Natural killer cell (primary cell): Measurements from ENCODE around the gene NOA1. TPM values are rescaled to one million over a fixed set of nuclear protein-coding genes. Genes with fewer than 3 reads are reported as not detected.
A peak's percentile ranks its signal among the peaks of the same experiment; 100 is the strongest.

Experiments used
- ATAC-seq, 3 donors: fragments of 150-1000 bp in 2 of 3; fragments of 200-7000 bp in 1 of 3; cut with Tn5 transposase; 1 replicate in 1 of 3; 2 replicates in 2 of 3; pipeline ENCODE4 v1.10.0; 2021; ENCODE audit warnings: mild to moderate bottlenecking in 2 of 3, moderate library complexity in 2 of 3
- DNase-seq, 2 donors: peaks; one replicate each; pipeline versions ENCODE4 v3.0.0 to v3.0.0-alpha.2; 2013 to 2021; ENCODE audit warnings: mixed read lengths in 1 of 2
- H3K27ac ChIP-seq: one replicate; pipeline ENCODE4 v1.5.1; 2013; ENCODE audit warnings: mild to moderate bottlenecking, low read length
- H3K27me3 ChIP-seq: one replicate; pipeline ENCODE4 v1.6.1; 2013; ENCODE audit warnings: low read length; ENCODE audit not compliant: control insufficient read depth, insufficient read depth
- H3K36me3 ChIP-seq: one replicate; pipeline ENCODE4 v1.6.1; 2013; ENCODE audit warnings: low read length; ENCODE audit not compliant: control insufficient read depth, insufficient read depth
- H3K4me1 ChIP-seq: one replicate; pipeline ENCODE4 v1.6.1; 2013; ENCODE audit warnings: low read length; ENCODE audit not compliant: control insufficient read depth, insufficient read depth
- H3K4me3 ChIP-seq: one replicate; pipeline ENCODE4 v1.5.1; 2013; ENCODE audit warnings: low read length
- H3K9me3 ChIP-seq: one replicate; pipeline ENCODE4 v1.6.1; 2013; ENCODE audit warnings: low read length; ENCODE audit not compliant: control insufficient read depth, insufficient read depth
- H3K27ac Mint-ChIP-seq, 2 donors: one replicate each; pipeline ENCODE4 v1.8.0; 2022; ENCODE audit warnings: mild to moderate bottlenecking in 2 of 2, mixed read lengths in 2 of 2, moderate library complexity in 1 of 2
- H3K27me3 Mint-ChIP-seq, 2 donors: one replicate each; pipeline ENCODE4 v1.8.0; 2022; ENCODE audit warnings: low read depth in 2 of 2, mixed read lengths in 2 of 2
- H3K36me3 Mint-ChIP-seq: one replicate; pipeline ENCODE4 v1.8.0; 2022; ENCODE audit warnings: mixed read lengths
- H3K4me1 Mint-ChIP-seq, 2 donors: one replicate each; pipeline ENCODE4 v1.8.0; 2022; ENCODE audit warnings: mixed read lengths in 2 of 2
- H3K4me3 Mint-ChIP-seq: one replicate; pipeline ENCODE4 v1.8.0; 2022; ENCODE audit warnings: mild to moderate bottlenecking, moderate library complexity, mixed read lengths
- H3K9me3 Mint-ChIP-seq, 2 donors: one replicate each; pipeline ENCODE4 v1.8.0; 2022; ENCODE audit warnings: mixed read lengths in 2 of 2
- CTCF ChIP-seq: fragments of 200-600 bp; IDR thresholded peaks from one replicate; pipeline ENCODE4 v1.8.0; 2022; ENCODE audit warnings: antibody characterized with exemption
- WGBS: methylation state at CpG from one replicate; pipeline ENCODE4 v1.1.7; 2013; ENCODE audit warnings: missing lambda C conversion rate; ENCODE audit not compliant: insufficient coverage; 5-methylcytosine and 5-hydroxymethylcytosine counted together
- intact Hi-C: fragments of 100-400 bp; cut with micrococcal nuclease; formaldehyde crosslinking; loops from one replicate; pipeline ENCODE4 v1.14.2; 2022
- total RNA-seq, 4 donors: library from RNA; stranded (reverse); fragments of 120-200 nt in 1 of 4; gene quantifications; one replicate each; pipeline versions ENCODE4 v1.2.3 to v1.2.4, GENCODE V29; 2013 to 2022

The NOA1 gene
- 10 to 100 TPM; 11.7 to 15.3 (median 13.8) TPM for total RNA-seq
- total RNA-seq (2013) = 15.5 TPM

- peak within 1 kb of the TSS; percentile 99 for H3K4me3 ChIP-seq
- no peaks in the 10 kb centered on the region for H3K27me3 Mint-ChIP-seq
- peak; percentile 99 for DNase-seq
Observed at GRCh38 chr4:56977321-56978012, at the start of gene NOA1. TSS of gene NOA1 (minus strand) at chr4:56977606. CDS start at chr4:56977585, 21 bp downstream.

GRCh38 chr4:57023104-57023503 lies 45.7 kb upstream of the NOA1 start:
- WGBS = 97% methylated on average over 4 of the region's 4 CpGs
- DNase-seq (no peak), ATAC-seq (no peak)
- intact Hi-C loops = no loop called here
- Mint-ChIP-seq H3K36me3 (peaks cover 14% of the 10 kb centered on the region), H3K27me3 (no peaks in the 10 kb centered on the region), H3K27ac (peak overlapping the region; percentile 67 to 75), H3K4me1 (peaks cover 0 to 16% of the 10 kb centered on the region in 2 donors), H3K9me3 (no peaks in the 10 kb centered on the region), H3K4me3 (no peak overlapping the region)
- Histone ChIP-seq H3K4me1 (no peaks in the 10 kb centered on the region), H3K4me3 (no peak overlapping the region), H3K36me3 (peaks cover 84% of the 10 kb centered on the region), H3K27me3 (no peaks in the 10 kb centered on the region), H3K27ac (no peak overlapping the region), H3K9me3 (no peaks in the 10 kb centered on the region)
- no peak for TF ChIP-seq CTCF

More at GRCh38 chr4:56977321-56978012, at the start of gene NOA1:
- peaks cover 57 to 61% of the 10 kb centered on the region in 2 donors for H3K4me1 Mint-ChIP-seq
- TF ChIP-seq CTCF = no peak
- peaks cover 48% of the 10 kb centered on the region for H3K4me1 ChIP-seq
- under 1% methylated on average over 51 of the region's 51 CpGs for WGBS
- peaks cover 19% of the 10 kb centered on the region for H3K36me3 ChIP-seq
- no peaks in the 10 kb centered on the region for H3K9me3 ChIP-seq
- H3K27ac Mint-ChIP-seq = peak within 1 kb of the TSS; percentile 98 to 100
- intact Hi-C loops = loop anchor here (1.0 to 5.0 kb wide), 3 partner anchors 105 to 590 kb away; partner anchors contain the start of genes AASDH and IGFBP7
- ATAC-seq = peak; percentile 79 to 88 (median 85)
- no peaks in the 10 kb centered on the region for H3K27me3 ChIP-seq
- peak within 1 kb of the TSS; percentile 100 for H3K4me3 Mint-ChIP-seq
- peaks cover 17% of the 10 kb centered on the region for H3K36me3 Mint-ChIP-seq
- H3K9me3 Mint-ChIP-seq = peaks cover 0 to 4% of the 10 kb centered on the region in 2 donors
- peak within 1 kb of the TSS; percentile 74 for H3K27ac ChIP-seq

GRCh38 chr4:57020467-57021101 lies 43.2 kb upstream of the NOA1 start:
- DNase-seq = no peak
- H3K36me3 ChIP-seq = peaks cover 88% of the 10 kb centered on the region
- 98% methylated on average over 5 of the region's 5 CpGs for WGBS
- H3K27me3 ChIP-seq = no peaks in the 10 kb centered on the region
- Mint-ChIP-seq H3K9me3 (no peaks in the 10 kb centered on the region), H3K4me1 (peaks cover 0 to 17% of the 10 kb centered on the region in 2 donors), H3K4me3 (no peak overlapping the region), H3K27me3 (no peaks in the 10 kb centered on the region), H3K27ac (peak overlapping the region; percentile 42 to 47), H3K36me3 (peaks cover 21% of the 10 kb centered on the region)
- TF ChIP-seq CTCF = no peak
- no peak overlapping the region for H3K27ac ChIP-seq
- no peaks in the 10 kb centered on the region for H3K4me1 ChIP-seq
- no peak overlapping the region for H3K4me3 ChIP-seq
- no peaks in the 10 kb centered on the region for H3K9me3 ChIP-seq
- no peak for ATAC-seq
- intact Hi-C loops = no loop called here
